IMR-90 (cell line): ENCODE results near the gene ADAMTS3. TPM values are rescaled to one million over a fixed set of nuclear protein-coding genes. Genes with fewer than 3 reads are reported as not detected.

Experiments
- ATAC-seq: fragments of 200-7000 bp; cut with Tn5 transposase; 2 replicates; pipeline ENCODE4 v1.9.1; 2020; ENCODE audit warnings: low read depth, mild to moderate bottlenecking, moderate library complexity
- BruUV-seq: library from RNA; stranded (reverse); fragments of 400-500 nt; replicated peaks from 2 replicates; lab custom pipeline; 2021; lab: Mats Ljungman, UMichigan
- CTCF ChIA-PET: fragments of 300-600 bp; formaldehyde crosslinking; extraction: SDS; loops from one replicate; lab custom pipeline; 2021; ENCODE audit warnings: antibody characterized with exemption; lab: Yijun Ruan, JAX
- POLR2A ChIA-PET: fragments of 300-600 bp; sonication (Branson Sonifier 250); formaldehyde crosslinking; loops from one replicate; lab custom pipeline; 2022; ENCODE audit warnings: antibody characterized with exemption; ENCODE audit not compliant: unreplicated experiment; lab: Charles Lee
- DNase-seq: peaks from one replicate; pipeline ENCODE4 v3.0.0; 2013
- H2AFZ ChIP-seq: replicated peaks from 2 replicates; pipeline ENCODE3; 2013; ENCODE audit warnings: low read length, mild to moderate bottlenecking; ENCODE audit not compliant: poor library complexity
- H2AK5ac ChIP-seq: 2 replicates; pipeline ENCODE4 v1.6.1; 2013; ENCODE audit warnings: low read depth, low read length, inconsistent platforms
- H2AK9ac ChIP-seq: replicated peaks from 2 replicates; pipeline ENCODE3; 2013; ENCODE audit warnings: mild to moderate bottlenecking, low read depth, low read length, moderate library complexity; ENCODE audit not compliant: poor library complexity
- H2BK120ac ChIP-seq: 2 replicates; pipeline ENCODE4 v1.6.1; 2013; ENCODE audit warnings: low read depth, low read length, inconsistent platforms
- H2BK15ac ChIP-seq: 3 replicates; pipeline ENCODE4 v1.6.1; 2013; ENCODE audit warnings: low read depth, low read length, inconsistent platforms
- H2BK20ac ChIP-seq: 2 replicates; pipeline ENCODE4 v1.6.1; 2013; ENCODE audit warnings: low read depth, mild to moderate bottlenecking, inconsistent platforms, low read length, moderate library complexity
- H2BK5ac ChIP-seq: 2 replicates; pipeline ENCODE4 v1.6.1; 2013; ENCODE audit warnings: mild to moderate bottlenecking, low read depth, low read length, inconsistent platforms; ENCODE audit not compliant: poor library complexity, severe bottlenecking
- H3K14ac ChIP-seq: replicated peaks from 2 replicates; pipeline ENCODE4 v1.6.1; 2013; ENCODE audit warnings: low read depth, low read length, inconsistent platforms
- H3K18ac ChIP-seq: 2 replicates; pipeline ENCODE4 v1.6.1; 2013; ENCODE audit warnings: low read depth, low read length, control low read depth
- H3K23ac ChIP-seq: 2 replicates; pipeline ENCODE4 v1.6.1; 2013; ENCODE audit warnings: low read depth, low read length, inconsistent platforms
- H3K27ac ChIP-seq: 2 replicates; pipeline ENCODE4 v1.5.1; 2013; ENCODE audit warnings: mild to moderate bottlenecking, control low read depth, low read length; ENCODE audit not compliant: insufficient read depth
- H3K27me3 ChIP-seq: 2 replicates; pipeline ENCODE4 v1.6.1; 2013; ENCODE audit warnings: low read length; ENCODE audit not compliant: control insufficient read depth, insufficient read depth
- H3K36me3 ChIP-seq: 2 replicates; pipeline ENCODE4 v1.6.1; 2013; ENCODE audit warnings: low read length, mixed read lengths; ENCODE audit not compliant: control insufficient read depth, insufficient read depth
- H3K4ac ChIP-seq: 2 replicates; pipeline ENCODE4 v1.6.1; 2013; ENCODE audit warnings: low read depth, low read length, inconsistent platforms
- H3K4me1 ChIP-seq: 2 replicates; pipeline ENCODE4 v1.6.1; 2013; ENCODE audit warnings: low read length, mixed read lengths; ENCODE audit not compliant: control insufficient read depth, insufficient read depth
- H3K4me2 ChIP-seq: 2 replicates; pipeline ENCODE4 v1.6.1; 2013; ENCODE audit warnings: low read depth, mild to moderate bottlenecking, control low read depth, low read length, moderate library complexity
- H3K4me3 ChIP-seq: 2 replicates; pipeline ENCODE4 v1.5.1; 2013; ENCODE audit warnings: low read depth, mild to moderate bottlenecking, control low read depth, low read length, moderate library complexity; ENCODE audit not compliant: insufficient read depth
- H3K56ac ChIP-seq: 2 replicates; pipeline ENCODE4 v1.6.1; 2013; ENCODE audit warnings: low read length, inconsistent platforms; ENCODE audit not compliant: insufficient read depth; ENCODE audit errors: extremely low read depth
- H3K79me1 ChIP-seq, 2 experiments: 2 replicates each; pipeline ENCODE4 v1.6.1; 2013; ENCODE audit warnings: low read length in 2 of 2, inconsistent platforms in 1 of 2, low read depth in 1 of 2
- H3K9ac ChIP-seq: 2 replicates; pipeline ENCODE4 v1.6.1; 2013; ENCODE audit warnings: low read depth, low read length, control low read depth
- H3K9me1 ChIP-seq: 2 replicates; pipeline ENCODE4 v1.6.1; 2013; ENCODE audit warnings: low read length, inconsistent platforms; ENCODE audit not compliant: insufficient read depth
- H3K9me3 ChIP-seq: 2 replicates; pipeline ENCODE4 v1.6.1; 2013; ENCODE audit warnings: low read length; ENCODE audit not compliant: control insufficient read depth, insufficient read depth
- H4K20me1 ChIP-seq: 2 replicates; pipeline ENCODE4 v1.6.1; 2013; ENCODE audit warnings: low read length, inconsistent platforms; ENCODE audit not compliant: insufficient read depth
- H4K5ac ChIP-seq: 2 replicates; pipeline ENCODE4 v1.6.1; 2013; ENCODE audit warnings: mild to moderate bottlenecking, low read depth, low read length, control low read depth
- H4K8ac ChIP-seq, 2 experiments: 2 replicates each; pipeline ENCODE4 v1.6.1; 2013; ENCODE audit warnings: low read depth in 2 of 2, low read length in 2 of 2, control low read depth in 1 of 2, inconsistent platforms in 1 of 2
- H4K91ac ChIP-seq: 2 replicates; pipeline ENCODE4 v1.6.1; 2013; ENCODE audit warnings: low read depth, low read length, inconsistent platforms; ENCODE audit not compliant: insufficient read depth
- BHLHE40 ChIP-seq: fragments of 150-350 bp; IDR thresholded peaks from 2 replicates; pipeline ENCODE4 v1.6.1; 2016; ENCODE audit warnings: mild to moderate bottlenecking, low read depth, low read length
- CEBPB ChIP-seq: IDR thresholded peaks from 2 replicates; pipeline ENCODE4 v1.6.1; 2012; ENCODE audit warnings: low read depth, low read length, improper control_type of control experiment
- CHD1 ChIP-seq: IDR thresholded peaks from 2 replicates; pipeline ENCODE4 v1.6.1; 2012; ENCODE audit warnings: low read depth, low read length, improper control_type of control experiment
- FOS ChIP-seq: fragments of 150-350 bp; IDR thresholded peaks from 2 replicates; pipeline ENCODE4 v1.6.1; 2016; ENCODE audit warnings: low read depth, low read length
- MAFK ChIP-seq: IDR thresholded peaks from 2 replicates; pipeline ENCODE4 v1.6.1; 2012; ENCODE audit warnings: low read depth, low read length, improper control_type of control experiment
- MAZ ChIP-seq: IDR thresholded peaks from 2 replicates; pipeline ENCODE4 v1.6.1; 2012; ENCODE audit warnings: low read depth, mild to moderate bottlenecking, low read length, improper control_type of control experiment, moderate library complexity, borderline replicate concordance
- MXI1 ChIP-seq: IDR thresholded peaks from 2 replicates; pipeline ENCODE4 v1.6.1; 2012; ENCODE audit warnings: low read depth, mild to moderate bottlenecking, low read length, moderate library complexity, borderline replicate concordance
- NFE2L2 ChIP-seq: fragments of 150-350 bp; IDR thresholded peaks from 2 replicates; pipeline ENCODE4 v1.6.1; 2016; ENCODE audit warnings: low read depth, mild to moderate bottlenecking, low read length
- POLR2A ChIP-seq: IDR thresholded peaks from 2 replicates; pipeline ENCODE4 v1.6.1; 2012; ENCODE audit warnings: mild to moderate bottlenecking, low read depth, low read length
- RAD21 ChIP-seq: IDR thresholded peaks from 2 replicates; pipeline ENCODE4 v1.6.1; 2012; ENCODE audit warnings: low read length, improper control_type of control experiment
- RCOR1 ChIP-seq: IDR thresholded peaks from 2 replicates; pipeline ENCODE4 v1.6.1; 2012; ENCODE audit warnings: mild to moderate bottlenecking, low read length, improper control_type of control experiment; ENCODE audit not compliant: insufficient replicate concordance
- RFX5 ChIP-seq: IDR thresholded peaks from 2 replicates; pipeline ENCODE4 v1.8.0; 2012; ENCODE audit warnings: low read depth, mild to moderate bottlenecking, low read length, moderate library complexity
- SMC3 ChIP-seq: fragments of 150-350 bp; IDR thresholded peaks from 2 replicates; pipeline ENCODE4 v1.6.1; 2016; ENCODE audit warnings: low read depth, mild to moderate bottlenecking, antibody characterized with exemption, low read length, moderate library complexity
- WGBS, 2 experiments: methylation state at CpG; one replicate each; pipeline versions ENCODE4 v1.1.5 to v1.1.7; 2013; ENCODE audit warnings: missing lambda C conversion rate in 2 of 2; ENCODE audit not compliant: insufficient read length in 1 of 2; ENCODE audit errors: extremely low coverage in 2 of 2; 5-methylcytosine and 5-hydroxymethylcytosine counted together
- dilution Hi-C: fragments of 300-500 bp; cut with HindIII; formaldehyde crosslinking; loops from one replicate; pipeline ENCODE4 v1.14.3; 2018; ENCODE audit warnings: low sequenced_read_pairs; ENCODE audit not compliant: unreplicated experiment
- in situ Hi-C: fragments of 300-500 bp; cut with MboI; formaldehyde crosslinking; loops from 3 replicates; pipeline ENCODE4 v1.14.3; 2019; ENCODE audit warnings: low sequenced_read_pairs, inconsistent platforms, mixed read lengths
- intact Hi-C: fragments of 100-400 bp; cut with micrococcal nuclease; formaldehyde crosslinking; loops from 2 replicates; pipeline ENCODE4 v1.10.0; 2022
- polyA plus RNA-seq, 3 experiments: library from polyadenylated mRNA; depleted of rRNA; stranded (reverse); fragments of >200 nt; gene quantifications; 2 replicates each; pipeline ENCODE4 v1.2.3, GENCODE V29; 2012; ENCODE audit warnings: low replicate concordance in 1 of 3
- total RNA-seq: library from RNA; depleted of rRNA; stranded (reverse); fragments of >200 nt; gene quantifications from 2 replicates; pipeline ENCODE4 v1.2.3, GENCODE V29; 2012
- TF ChIP-seq, protein P1 (sequence below): conservative IDR thresholded peaks from 2 replicates; pipeline ENCODE4 v1.5.1; 2012; ENCODE audit warnings: mild to moderate bottlenecking, low read depth, low read length, improper control_type of control experiment
- TF ChIP-seq, protein P2 (sequence below): fragments of 150-350 bp; IDR thresholded peaks from 2 replicates; pipeline ENCODE4 v1.6.1; 2016; ENCODE audit warnings: low read depth, mild to moderate bottlenecking, low read length, moderate library complexity, borderline replicate concordance
- TF ChIP-seq, protein P3 (sequence below): fragments of 150-350 bp; IDR thresholded peaks from 2 replicates; pipeline ENCODE4 v1.6.1; 2017; ENCODE audit warnings: mild to moderate bottlenecking, antibody characterized with exemption, low read length, low read depth

ADAMTS3 gene
- total and polyA plus RNA-seq, 2 of the 4 experiments (the other 2 are of a cell fraction), result 0.68 to 2.9 TPM

DNA sequence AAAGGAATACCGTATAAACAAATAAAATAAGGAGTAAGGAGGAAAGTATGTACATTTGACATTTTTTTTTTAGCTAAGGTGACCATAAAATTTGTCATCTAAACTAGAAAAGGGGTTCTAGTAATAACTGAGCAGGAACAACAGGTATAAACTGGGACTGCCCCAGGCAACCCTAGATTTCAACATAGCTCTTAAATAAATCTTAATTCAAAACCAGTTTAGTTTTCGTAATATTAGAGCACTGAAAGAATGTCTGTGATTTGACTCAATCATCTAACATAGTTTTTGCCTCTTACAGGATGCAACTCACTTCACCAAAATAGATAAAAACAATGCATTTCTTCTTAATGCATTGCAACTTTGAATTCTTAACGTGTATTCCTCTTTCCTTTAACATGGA is 257.7 kb downstream of the ADAMTS3 start:
- peaks cover 5% of the 10 kb centered on the region for H3K4me1 ChIP-seq
- no peak overlapping the region for H4K91ac ChIP-seq
- H3K4me3 ChIP-seq, result no peak overlapping the region
- no peak for TF ChIP-seq RAD21
- no peak for TF ChIP-seq RCOR1
- TF ChIP-seq, protein P1, sequence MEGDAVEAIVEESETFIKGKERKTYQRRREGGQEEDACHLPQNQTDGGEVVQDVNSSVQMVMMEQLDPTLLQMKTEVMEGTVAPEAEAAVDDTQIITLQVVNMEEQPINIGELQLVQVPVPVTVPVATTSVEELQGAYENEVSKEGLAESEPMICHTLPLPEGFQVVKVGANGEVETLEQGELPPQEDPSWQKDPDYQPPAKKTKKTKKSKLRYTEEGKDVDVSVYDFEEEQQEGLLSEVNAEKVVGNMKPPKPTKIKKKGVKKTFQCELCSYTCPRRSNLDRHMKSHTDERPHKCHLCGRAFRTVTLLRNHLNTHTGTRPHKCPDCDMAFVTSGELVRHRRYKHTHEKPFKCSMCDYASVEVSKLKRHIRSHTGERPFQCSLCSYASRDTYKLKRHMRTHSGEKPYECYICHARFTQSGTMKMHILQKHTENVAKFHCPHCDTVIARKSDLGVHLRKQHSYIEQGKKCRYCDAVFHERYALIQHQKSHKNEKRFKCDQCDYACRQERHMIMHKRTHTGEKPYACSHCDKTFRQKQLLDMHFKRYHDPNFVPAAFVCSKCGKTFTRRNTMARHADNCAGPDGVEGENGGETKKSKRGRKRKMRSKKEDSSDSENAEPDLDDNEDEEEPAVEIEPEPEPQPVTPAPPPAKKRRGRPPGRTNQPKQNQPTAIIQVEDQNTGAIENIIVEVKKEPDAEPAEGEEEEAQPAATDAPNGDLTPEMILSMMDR, result no peak
- no peak for TF ChIP-seq BHLHE40
- no peak for TF ChIP-seq CHD1
- TF ChIP-seq SMC3, result no peak
- no peak for TF ChIP-seq MAFK
- TF ChIP-seq CEBPB, result no peak
- TF ChIP-seq, protein P2, sequence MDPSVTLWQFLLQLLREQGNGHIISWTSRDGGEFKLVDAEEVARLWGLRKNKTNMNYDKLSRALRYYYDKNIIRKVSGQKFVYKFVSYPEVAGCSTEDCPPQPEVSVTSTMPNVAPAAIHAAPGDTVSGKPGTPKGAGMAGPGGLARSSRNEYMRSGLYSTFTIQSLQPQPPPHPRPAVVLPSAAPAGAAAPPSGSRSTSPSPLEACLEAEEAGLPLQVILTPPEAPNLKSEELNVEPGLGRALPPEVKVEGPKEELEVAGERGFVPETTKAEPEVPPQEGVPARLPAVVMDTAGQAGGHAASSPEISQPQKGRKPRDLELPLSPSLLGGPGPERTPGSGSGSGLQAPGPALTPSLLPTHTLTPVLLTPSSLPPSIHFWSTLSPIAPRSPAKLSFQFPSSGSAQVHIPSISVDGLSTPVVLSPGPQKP, result no peak
- no peak for TF ChIP-seq MXI1
- no peak for TF ChIP-seq NFE2L2
- TF ChIP-seq, protein P3, sequence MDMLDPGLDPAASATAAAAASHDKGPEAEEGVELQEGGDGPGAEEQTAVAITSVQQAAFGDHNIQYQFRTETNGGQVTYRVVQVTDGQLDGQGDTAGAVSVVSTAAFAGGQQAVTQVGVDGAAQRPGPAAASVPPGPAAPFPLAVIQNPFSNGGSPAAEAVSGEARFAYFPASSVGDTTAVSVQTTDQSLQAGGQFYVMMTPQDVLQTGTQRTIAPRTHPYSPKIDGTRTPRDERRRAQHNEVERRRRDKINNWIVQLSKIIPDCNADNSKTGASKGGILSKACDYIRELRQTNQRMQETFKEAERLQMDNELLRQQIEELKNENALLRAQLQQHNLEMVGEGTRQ, result no peak
- TF ChIP-seq FOS, result no peak
- TF ChIP-seq MAZ, result no peak
- TF ChIP-seq POLR2A, result no peak
- TF ChIP-seq RFX5, result no peak
- H3K56ac ChIP-seq, result no peak overlapping the region
- POLR2A ChIA-PET, result no interaction called here
- H3K36me3 ChIP-seq, result no peaks in the 10 kb centered on the region
- H2BK15ac ChIP-seq, result no peak overlapping the region
- no peak overlapping the region for H3K18ac ChIP-seq
- no peak overlapping the region for H3K9ac ChIP-seq
- no peak overlapping the region for H3K14ac ChIP-seq
- H3K27me3 ChIP-seq, result no peaks in the 10 kb centered on the region
- peaks cover 5% of the 10 kb centered on the region; the same call in 1 of the 2 replicates for H3K9me1 ChIP-seq
- no peak overlapping the region for H2BK120ac ChIP-seq
- H2AK5ac ChIP-seq, result no peak overlapping the region
- peak overlapping the region; percentile 26 for H2BK5ac ChIP-seq
- H3K9me3 ChIP-seq, result no peaks in the 10 kb centered on the region
- H4K5ac ChIP-seq, result no peak overlapping the region
- in situ Hi-C loops (loop anchor here (25.0 kb wide), 1 partner anchor 726 kb away; no protein-coding TSS in a partner anchor), intact Hi-C loops (loop anchor here (5.0 kb wide), 2 partner anchors 66 to 256 kb away; partner anchors contain the start of gene ADAMTS3), dilution Hi-C loops (no loop called here)
- no peak overlapping the region for H4K8ac ChIP-seq
- H3K79me1 ChIP-seq, result no peaks in the 10 kb centered on the region
- no peak overlapping the region for H3K4me2 ChIP-seq
- CTCF ChIA-PET, result no interaction called here
- ATAC-seq (no peak), DNase-seq (no peak)
- H3K4ac ChIP-seq, result no peak overlapping the region
- no peak overlapping the region for H2BK20ac ChIP-seq
- no peak overlapping the region for H3K27ac ChIP-seq
- no peak overlapping the region for H3K23ac ChIP-seq
- BruUV-seq, result no TSS peak
- H4K20me1 ChIP-seq, result no peaks in the 10 kb centered on the region
- WGBS, 2 experiments, result 100% methylated on average over 1 of the region's 3 CpGs; no CpG with 5 or more reads in 1 of the 2 experiments
- H2AK9ac ChIP-seq, result no peak overlapping the region
- no peak overlapping the region for H2AFZ ChIP-seq
